Measurements from ENCODE around the gene HDAC9.

- no peak for TF ChIP-seq CTCF (IDR thresholded peaks at IDR 0.05)
- TF ChIP-seq REST (IDR thresholded peaks at IDR 0.05; ENCODE audit: insufficient read depth in 1 of 2, low read depth in 2 of 2, low read length in 1 of 2) = no peak
- no peak for TF ChIP-seq POLR2AphosphoS5 (IDR thresholded peaks at IDR 0.05; ENCODE audit: low read depth, low read length)
- no peak for TF ChIP-seq SIN3A (IDR thresholded peaks at IDR 0.05; ENCODE audit: borderline replicate concordance, insufficient read depth, low read depth, low read length)
- TF ChIP-seq TCF7L2 (IDR thresholded peaks at IDR 0.05; ENCODE audit: low read depth, low read length) = no peak
Measured at GRCh38 chr7:19030281-19030680, 534.7 kb downstream of the HDAC9 start.
